ENCODE measurements around the gene CD93.

The CD93 gene

GRCh38 chr20:23071996-23072395 is 14.1 kb downstream of the CD93 start:
- no peak for DNase-seq (ENCODE audit: extremely low read depth, low read depth)
- H3K4me3 ChIP-seq (replicated peaks; ENCODE audit: low read depth, low read length): no peak overlapping the region
- TF ChIP-seq, protein P1, sequence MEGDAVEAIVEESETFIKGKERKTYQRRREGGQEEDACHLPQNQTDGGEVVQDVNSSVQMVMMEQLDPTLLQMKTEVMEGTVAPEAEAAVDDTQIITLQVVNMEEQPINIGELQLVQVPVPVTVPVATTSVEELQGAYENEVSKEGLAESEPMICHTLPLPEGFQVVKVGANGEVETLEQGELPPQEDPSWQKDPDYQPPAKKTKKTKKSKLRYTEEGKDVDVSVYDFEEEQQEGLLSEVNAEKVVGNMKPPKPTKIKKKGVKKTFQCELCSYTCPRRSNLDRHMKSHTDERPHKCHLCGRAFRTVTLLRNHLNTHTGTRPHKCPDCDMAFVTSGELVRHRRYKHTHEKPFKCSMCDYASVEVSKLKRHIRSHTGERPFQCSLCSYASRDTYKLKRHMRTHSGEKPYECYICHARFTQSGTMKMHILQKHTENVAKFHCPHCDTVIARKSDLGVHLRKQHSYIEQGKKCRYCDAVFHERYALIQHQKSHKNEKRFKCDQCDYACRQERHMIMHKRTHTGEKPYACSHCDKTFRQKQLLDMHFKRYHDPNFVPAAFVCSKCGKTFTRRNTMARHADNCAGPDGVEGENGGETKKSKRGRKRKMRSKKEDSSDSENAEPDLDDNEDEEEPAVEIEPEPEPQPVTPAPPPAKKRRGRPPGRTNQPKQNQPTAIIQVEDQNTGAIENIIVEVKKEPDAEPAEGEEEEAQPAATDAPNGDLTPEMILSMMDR (IDR thresholded peaks at IDR 0.05; ENCODE audit: low read depth, low read length, missing control alignments): no peak

DNA sequence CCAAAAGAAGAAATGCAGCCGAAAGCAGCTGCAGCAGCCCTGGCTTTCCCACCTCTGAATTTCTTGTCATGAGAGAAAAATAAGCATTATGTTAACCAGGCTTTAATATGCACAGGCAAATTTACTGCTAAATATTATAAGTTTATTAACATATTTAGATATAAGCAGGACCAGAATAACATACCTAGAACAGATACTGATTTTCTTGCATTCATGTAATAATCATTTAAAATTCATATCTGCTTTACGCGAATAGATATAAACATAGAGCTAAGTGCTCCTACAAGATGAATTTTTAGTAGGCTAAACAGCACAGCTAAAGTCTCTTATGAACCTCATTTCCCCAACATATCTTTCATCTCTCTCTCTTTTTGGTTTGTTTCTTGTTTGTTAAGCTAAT is 14.7 kb downstream of the CD93 start:
- no peak overlapping the region for H3K4me3 ChIP-seq (replicated peaks; ENCODE audit: low read depth, low read length)
- TF ChIP-seq, protein P1 (IDR thresholded peaks at IDR 0.05; ENCODE audit: low read depth, low read length, missing control alignments): no peak
- no peak for DNase-seq (ENCODE audit: extremely low read depth, low read depth)

GRCh38 chr20:23069108-23069507 is 17.0 kb downstream of the CD93 start:
- TF ChIP-seq, protein P1 (IDR thresholded peaks at IDR 0.05; ENCODE audit: low read depth, low read length, missing control alignments): no peak

DNA sequence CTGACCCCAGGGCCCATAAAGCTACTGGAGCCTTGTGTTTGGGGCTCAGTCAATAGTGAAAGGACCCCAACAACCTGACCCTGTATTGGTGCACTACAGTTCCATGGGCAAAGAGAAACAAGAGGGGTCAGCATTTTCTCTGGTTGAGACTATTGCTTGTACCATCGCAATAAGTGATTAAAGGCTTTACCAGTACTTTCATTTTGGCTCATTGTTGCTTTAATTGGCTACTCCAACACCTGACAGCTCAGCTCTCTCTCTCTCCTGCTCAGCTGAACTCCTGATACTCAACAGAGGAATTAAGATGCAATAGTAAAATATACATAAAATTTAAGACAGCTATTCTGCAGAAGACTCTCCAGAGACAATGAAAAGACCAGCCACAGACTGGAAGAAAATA is 17.8 kb downstream of the CD93 start:
- TF ChIP-seq, protein P1 (IDR thresholded peaks at IDR 0.05; ENCODE audit: low read depth, low read length, missing control alignments): no peak
- DNase-seq (ENCODE audit: extremely low read depth, low read depth): no peak
- no peak overlapping the region for H3K4me3 ChIP-seq (replicated peaks; ENCODE audit: low read depth, low read length)

More at GRCh38 chr20:23069108-23069507, 17.0 kb downstream of the CD93 start:
- H3K4me3 ChIP-seq (replicated peaks; ENCODE audit: low read depth, low read length): no peak overlapping the region
- DNase-seq (ENCODE audit: extremely low read depth, low read depth): no peak

GRCh38 chr20:23066772-23067171 is 19.4 kb downstream of the CD93 start:
- no peak for DNase-seq (ENCODE audit: extremely low read depth, low read depth)
- TF ChIP-seq, protein P1 (IDR thresholded peaks at IDR 0.05; ENCODE audit: low read depth, low read length, missing control alignments): no peak
- no peak overlapping the region for H3K4me3 ChIP-seq (replicated peaks; ENCODE audit: low read depth, low read length)

DNA sequence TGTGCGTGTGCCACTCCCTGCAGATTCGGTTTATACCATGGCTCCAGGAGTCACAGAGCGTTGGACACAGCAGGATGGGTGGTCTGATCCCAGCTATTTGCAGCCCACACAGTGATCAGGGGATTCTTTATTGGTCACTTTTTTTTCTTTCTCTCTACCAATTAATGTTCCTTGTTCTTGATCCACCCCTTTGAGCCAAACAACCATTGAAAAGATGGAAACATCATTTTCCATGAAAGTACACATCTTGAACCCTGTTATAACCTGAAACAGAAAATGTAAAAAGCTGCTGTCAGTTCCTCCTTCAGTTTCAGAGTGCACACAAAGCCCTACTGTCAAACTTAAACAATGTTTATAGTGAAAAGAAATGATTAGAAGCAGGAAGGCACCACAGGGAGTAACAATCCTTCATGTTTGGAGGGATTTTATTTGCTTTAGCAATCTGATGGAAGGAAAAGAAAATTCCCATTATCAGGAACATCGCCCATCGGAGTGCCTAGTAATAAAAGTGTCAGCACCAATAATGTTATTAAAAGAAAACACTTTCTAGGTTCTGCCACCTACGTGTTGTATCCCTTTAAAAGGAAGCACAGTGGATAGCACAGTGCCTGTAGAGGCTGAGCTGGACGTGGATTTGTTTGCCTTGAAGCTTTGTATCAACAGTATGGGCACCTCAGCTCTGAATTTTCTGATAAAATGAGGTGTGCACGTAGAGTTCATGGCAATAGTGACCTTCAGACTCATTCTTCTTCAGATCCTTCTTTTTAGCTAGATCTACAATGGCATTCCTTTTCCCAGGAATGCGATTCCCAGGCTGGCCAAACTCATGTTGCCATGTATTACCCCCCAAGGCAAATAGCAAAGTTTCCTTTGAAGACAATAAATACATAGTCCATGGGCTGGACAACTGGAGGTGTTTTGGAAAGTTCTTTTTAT is 20.6 kb downstream of the CD93 start:
- DNase-seq (ENCODE audit: extremely low read depth, low read depth): no peak
- TF ChIP-seq, protein P1 (IDR thresholded peaks at IDR 0.05; ENCODE audit: low read depth, low read length, missing control alignments): no peak
- H3K4me3 ChIP-seq (replicated peaks; ENCODE audit: low read depth, low read length): no peak overlapping the region

Data from HFF-Myc (cell line).